Right lobe of liver (tissue), 4 donors: ENCODE results near the gene CAMK4.

ENCODE experiments used
- CTCF ChIP-seq, 4 donors: fragments of 200-600 bp in 3 of 4; fragments of 450-650 bp in 1 of 4; IDR thresholded peaks; one replicate each; pipeline versions ENCODE4 v1.5.1 to v1.8.0; 2016 to 2022; ENCODE audit warnings: antibody characterized with exemption in 4 of 4, mild to moderate bottlenecking in 2 of 4
- POLR2A ChIP-seq: fragments of 450-650 bp; IDR thresholded peaks from one replicate; pipeline ENCODE4 v1.6.1; 2017; ENCODE audit warnings: antibody characterized with exemption, mild to moderate bottlenecking
- donor health status: DM: no; HTN: no; CAD: no.
- donor health status: DM: no; HTN: no; CAD: no.
- donor health status: DM: no; HTN: yes; CAD: no.

DNA sequence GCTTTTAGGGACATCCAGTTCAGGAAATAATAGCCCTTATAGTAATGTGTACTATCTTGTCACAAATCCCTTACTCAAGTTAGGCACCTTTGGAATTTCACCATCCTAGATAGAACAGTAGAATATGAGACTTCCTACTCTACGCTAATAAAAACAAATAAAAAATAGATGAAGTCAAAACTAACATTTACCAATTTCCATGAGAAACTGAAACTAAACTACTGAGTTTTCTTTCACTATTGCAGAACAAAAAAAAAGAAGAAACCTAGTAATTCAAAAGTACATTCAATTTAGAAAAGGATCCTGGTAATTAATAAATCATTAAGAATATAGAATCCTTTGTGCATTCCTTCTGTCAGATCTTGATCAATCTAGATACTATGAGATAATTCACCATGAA is 274.2 kb downstream of the CAMK4 start:
- TF ChIP-seq CTCF (IDR thresholded peaks at IDR 0.05) (no peak), POLR2A (no peak)
